HEK293T (cell line): ENCODE measurements around the gene AIF1L.
"Not testable (repeated sequence)": the region's sequence is repeated elsewhere in the genome, so short reads cannot be mapped to it uniquely, and the experiment has no call there.

ENCODE experiments used
- CTCF ChIA-PET: fragments of 350-600 bp; formaldehyde crosslinking; extraction: SDS; loops from one replicate; lab custom pipeline; 2021; ENCODE audit warnings: antibody characterized with exemption, inconsistent platforms; lab: Yijun Ruan, JAX
- POLR2A ChIA-PET: fragments of 350-600 bp; formaldehyde crosslinking; extraction: SDS; loops from one replicate; lab custom pipeline; 2020; ENCODE audit warnings: antibody characterized with exemption, inconsistent platforms; lab: Yijun Ruan, JAX
- DNase-seq: peaks from one replicate; pipeline ENCODE4 v3.0.0; 2012; ENCODE audit warnings: mixed read lengths; ENCODE audit errors: extremely low spot score
- ARNT ChIP-seq: fragments of 450-650 bp; IDR thresholded peaks from 2 replicates; pipeline ENCODE4 v1.6.1; 2017; ENCODE audit warnings: mild to moderate bottlenecking
- BHLHE40 ChIP-seq: fragments of 450-650 bp; IDR thresholded peaks from 2 replicates; pipeline ENCODE4 v1.6.1; 2016; ENCODE audit warnings: mild to moderate bottlenecking, moderate library complexity, borderline replicate concordance
- CTBP1 ChIP-seq: fragments of 450-650 bp; IDR thresholded peaks from 2 replicates; pipeline ENCODE4 v1.6.1; 2016; ENCODE audit warnings: borderline replicate concordance
- ELF4 ChIP-seq: fragments of 450-650 bp; IDR thresholded peaks from 2 replicates; pipeline ENCODE4 v1.6.1; 2017; ENCODE audit warnings: antibody characterized with exemption
- FOXA1 ChIP-seq: fragments of 450-650 bp; IDR thresholded peaks from 2 replicates; pipeline ENCODE4 v1.6.1; 2016; ENCODE audit warnings: mild to moderate bottlenecking
- FOXK2 ChIP-seq: fragments of 450-650 bp; IDR thresholded peaks from 2 replicates; pipeline ENCODE4 v1.6.1; 2016; ENCODE audit warnings: mild to moderate bottlenecking
- FOXM1 ChIP-seq: fragments of 450-650 bp; IDR thresholded peaks from 2 replicates; pipeline ENCODE4 v1.6.1; 2017; ENCODE audit warnings: mild to moderate bottlenecking, borderline replicate concordance
- HDGF ChIP-seq: fragments of 450-650 bp; IDR thresholded peaks from 2 replicates; pipeline ENCODE4 v1.6.1; 2017; ENCODE audit warnings: antibody characterized with exemption, borderline replicate concordance
- L3MBTL2 ChIP-seq: fragments of 450-650 bp; conservative IDR thresholded peaks from 2 replicates; pipeline ENCODE4 v1.6.1; 2016; ENCODE audit warnings: mild to moderate bottlenecking
- LEF1 ChIP-seq: fragments of 450-650 bp; IDR thresholded peaks from 2 replicates; pipeline ENCODE4 v1.6.1; 2017; ENCODE audit warnings: mild to moderate bottlenecking, borderline replicate concordance
- NFRKB ChIP-seq: fragments of 450-650 bp; IDR thresholded peaks from 2 replicates; pipeline ENCODE4 v1.6.1; 2016; ENCODE audit warnings: mild to moderate bottlenecking, moderate library complexity
- PKNOX1 ChIP-seq: fragments of 450-650 bp; IDR thresholded peaks from 2 replicates; pipeline ENCODE4 v1.6.1; 2016
- SP1 ChIP-seq: fragments of 450-650 bp; IDR thresholded peaks from 2 replicates; pipeline ENCODE4 v1.6.1; 2017
- SUZ12 ChIP-seq: fragments of 450-650 bp; IDR thresholded peaks from 2 replicates; pipeline ENCODE4 v1.6.1; 2016; ENCODE audit warnings: mild to moderate bottlenecking
- TARDBP ChIP-seq: fragments of 450-650 bp; IDR thresholded peaks from 2 replicates; pipeline ENCODE4 v1.6.1; 2016
- ZNF384 ChIP-seq: fragments of 450-650 bp; IDR thresholded peaks from 2 replicates; pipeline ENCODE4 v1.6.1; 2016

AIF1L gene

GRCh38 chr9:131111186-131111853, 15.0 kb downstream of the AIF1L start:
- ChIA-PET POLR2A (interaction anchor here (3.5 kb wide), 1 partner anchor 14 kb away, joined by 17 read pairs; the partner anchor contains the start of gene NUP214), CTCF (no interaction called here)
- DNase-seq, result no peak
- TF ChIP-seq FOXK2 (no peak), FOXM1 (no peak), BHLHE40 (no peak), SP1 (no peak), ZNF384 (no peak), NFRKB (no peak), LEF1 (no peak), ARNT (no peak), PKNOX1 (no peak)

- no peak for DNase-seq
- TF ChIP-seq PKNOX1, result no peak
- no peak for TF ChIP-seq BHLHE40
- no peak for TF ChIP-seq ZNF384
- TF ChIP-seq FOXA1, result no peak
- TF ChIP-seq NFRKB, result no peak
- no peak for TF ChIP-seq CTBP1
- no peak for TF ChIP-seq LEF1
- TF ChIP-seq TARDBP, result no peak
- no peak for TF ChIP-seq SP1
- TF ChIP-seq FOXM1, result no peak
- TF ChIP-seq ARNT, result no peak
- TF ChIP-seq ELF4, result no peak
- TF ChIP-seq L3MBTL2, result no peak
- no peak for TF ChIP-seq SUZ12
- TF ChIP-seq HDGF, result no peak
- no peak for TF ChIP-seq FOXK2
- POLR2A ChIA-PET, result interaction anchor here (2.1 kb wide), 1 partner anchor 13 kb away, joined by 10 read pairs; the partner anchor contains the start of gene NUP214
- CTCF ChIA-PET, result no interaction called here
Measured at GRCh38 chr9:131111854-131112311, 15.6 kb downstream of the AIF1L start.

- CTCF ChIA-PET, result no interaction called here
- POLR2A ChIA-PET, result interaction anchor here (2.1 kb wide), 1 partner anchor 12 kb away, joined by 10 read pairs; the partner anchor contains the start of gene NUP214
- no peak for DNase-seq
- TF ChIP-seq SP1, result no peak
- no peak for TF ChIP-seq NFRKB
- no peak for TF ChIP-seq LEF1
- TF ChIP-seq HDGF, result no peak
- TF ChIP-seq ELF4, result no peak
- no peak for TF ChIP-seq PKNOX1
- no peak for TF ChIP-seq ZNF384
Measured at GRCh38 chr9:131112374-131113154, 16.2 kb downstream of the AIF1L start.

GRCh38 chr9:131113655-131114054, 17.3 kb downstream of the AIF1L start:
- POLR2A ChIA-PET, result interaction anchor here (2.1 kb wide), 1 partner anchor 11 kb away, joined by 10 read pairs; the partner anchor contains the start of gene NUP214
- no peak for TF ChIP-seq FOXM1
- TF ChIP-seq L3MBTL2, result no peak
- TF ChIP-seq NFRKB, result no peak
- TF ChIP-seq SP1, result no peak
- TF ChIP-seq BHLHE40, result no peak
- TF ChIP-seq SUZ12, result no peak
- no peak for TF ChIP-seq ARNT
- CTCF ChIA-PET, result no interaction called here
- DNase-seq, result no peak

GRCh38 chr9:131114084-131114535, 17.8 kb downstream of the AIF1L start:
- no peak for DNase-seq
- TF ChIP-seq SUZ12 (no peak), TARDBP (no peak), ZNF384 (no peak), LEF1 (no peak), FOXM1 (no peak), FOXA1 (no peak), ARNT (no peak), ELF4 (no peak), BHLHE40 (no peak), NFRKB (no peak), CTBP1 (no peak), PKNOX1 (no peak), L3MBTL2 (no peak), FOXK2 (no peak), SP1 (no peak), HDGF (no peak)
- POLR2A ChIA-PET, result interaction anchor here (2.1 kb wide), 1 partner anchor 11 kb away, joined by 10 read pairs; the partner anchor contains the start of gene NUP214
- CTCF ChIA-PET, result no interaction called here

GRCh38 chr9:131115360-131115742, 19.0 kb downstream of the AIF1L start:
- CTCF ChIA-PET, result interaction anchor here (0.7 kb wide), 1 partner anchor 58 kb away, joined by 3 read pairs; no protein-coding TSS in a partner anchor
- POLR2A ChIA-PET, result interaction anchor here (1.6 kb wide), 1 partner anchor 10 kb away, joined by 4 read pairs; the partner anchor contains the start of gene NUP214
- DNase-seq, result not testable (repeated sequence)
